Fibroblast of the conjunctiva (primary cell): ENCODE data around the gene C22orf23.

Source experiments
- DNase-seq: peaks from one replicate; pipeline ENCODE4 v3.0.0-alpha.2; 2010; ENCODE audit warnings: low read depth

C22orf23 gene

DNA sequence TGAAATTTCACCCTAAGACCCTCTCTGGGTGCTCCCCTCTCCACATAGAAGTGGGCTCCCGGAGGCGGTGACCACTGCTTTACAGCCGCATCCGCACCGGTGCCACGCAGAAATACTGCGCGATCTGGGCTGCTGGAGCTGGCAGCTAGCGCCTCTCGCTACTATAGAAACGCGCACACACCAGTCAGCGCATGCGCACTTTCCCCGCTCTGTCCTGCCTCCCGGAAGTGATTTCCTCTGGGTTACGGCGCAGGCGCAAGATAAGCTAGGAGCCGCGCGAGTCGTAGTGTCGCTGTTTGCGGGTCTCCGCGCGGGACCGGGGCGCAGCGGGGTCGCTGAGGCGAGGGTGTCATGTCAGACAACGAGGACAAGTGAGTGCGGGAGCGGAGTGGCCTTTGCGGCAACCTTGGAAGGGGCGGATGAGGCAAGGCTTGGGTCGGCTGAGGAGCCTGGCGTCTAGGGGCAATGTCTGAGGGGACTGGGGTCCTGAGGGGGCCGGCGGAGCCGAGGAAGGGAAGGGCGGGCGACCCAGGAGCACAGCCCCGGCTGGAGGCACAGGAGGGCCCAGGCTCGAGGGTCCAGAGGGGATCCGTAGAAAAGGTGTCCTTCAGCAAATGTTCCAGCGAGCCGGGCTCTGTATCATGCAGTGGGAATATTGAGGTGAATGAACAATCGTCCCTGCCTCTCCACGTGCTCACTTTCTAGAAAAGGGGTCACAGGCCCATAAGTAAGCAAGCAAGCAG, at the start of gene C22orf23, which contains the start of gene POLR2F:
C22orf23 (minus strand) TSS at position 165 of the 743 bp plus-strand sequence. CDS start 452 bp downstream, outside the sequence.
POLR2F (plus strand) TSS at position 263 of the 743 bp plus-strand sequence; CDS start at position 352, 89 bp downstream.
- peak; percentile 94 for DNase-seq

DNA sequence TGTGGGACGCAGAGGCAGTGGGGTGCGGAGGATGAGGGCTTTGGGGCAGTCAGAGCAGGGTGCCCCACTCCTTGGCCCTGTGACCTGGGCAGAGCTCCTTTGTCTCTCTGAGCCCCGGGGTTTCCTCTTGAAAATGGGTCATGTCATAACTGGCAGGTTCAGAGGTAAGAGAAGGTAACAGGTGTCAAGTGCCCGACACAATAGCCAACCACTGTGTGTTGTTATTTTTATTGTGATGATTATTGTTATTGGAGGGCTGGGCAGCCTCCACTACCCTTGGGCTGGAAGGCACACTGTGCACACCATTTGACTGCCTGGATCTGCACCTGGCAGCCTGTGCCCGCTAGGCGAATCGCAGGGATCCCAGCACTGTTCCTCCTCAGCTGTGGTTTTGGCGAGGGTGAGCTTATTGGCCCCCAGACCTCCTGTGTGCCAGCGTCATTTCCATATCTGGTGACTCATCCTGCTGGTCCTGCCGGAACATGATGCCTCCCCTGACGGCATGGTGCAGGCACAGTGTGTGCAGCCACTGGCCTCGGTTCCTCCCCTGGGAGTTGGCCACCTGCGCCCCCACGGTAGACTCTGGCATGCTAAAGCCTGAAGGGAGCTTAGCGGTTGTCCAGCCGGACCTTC, 46.4 kb upstream of the C22orf23 start:
- DNase-seq = no peak

DNA sequence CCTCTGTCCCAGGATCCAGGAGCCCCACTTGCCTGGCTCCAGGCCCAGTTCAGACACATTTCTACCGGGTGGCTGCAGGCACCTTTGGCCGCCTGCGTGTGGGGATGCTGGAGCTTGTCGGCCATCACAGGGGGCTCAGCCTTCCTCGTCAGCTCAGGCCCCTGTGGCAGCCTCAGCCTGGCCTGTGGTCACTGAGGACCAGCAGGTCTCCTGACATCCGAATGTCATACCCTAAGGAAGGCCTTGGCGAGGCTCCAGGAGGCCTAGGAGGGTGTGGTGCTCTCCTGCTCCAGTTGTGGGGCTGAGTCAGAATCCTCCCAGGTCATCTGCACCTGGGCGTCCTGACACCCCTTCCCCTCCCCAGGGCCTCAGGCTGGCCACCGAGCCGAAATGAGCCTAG, 45.8 kb upstream of the C22orf23 start:
- DNase-seq = no peak

DNA sequence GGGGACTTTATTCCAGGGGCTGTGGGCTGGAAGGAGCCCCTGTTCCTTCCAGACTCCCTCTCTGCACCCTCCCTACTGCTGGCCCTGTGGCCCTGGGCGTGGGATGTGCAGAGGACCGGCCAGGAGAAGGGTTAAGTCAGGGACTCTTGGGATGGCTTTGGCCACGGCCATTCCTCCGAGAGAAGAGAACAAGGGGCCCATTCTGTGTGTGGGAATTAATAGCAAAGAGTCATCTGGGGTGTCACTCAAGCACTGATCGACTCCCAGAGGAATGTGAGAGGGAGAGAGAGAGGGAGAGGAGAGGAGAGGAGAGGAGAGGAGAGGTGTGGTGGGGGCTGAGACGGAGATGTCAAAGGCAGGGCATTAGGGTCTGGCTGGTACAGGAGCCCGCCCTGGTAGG, 45.1 kb upstream of the C22orf23 start:
- DNase-seq = no peak

DNA sequence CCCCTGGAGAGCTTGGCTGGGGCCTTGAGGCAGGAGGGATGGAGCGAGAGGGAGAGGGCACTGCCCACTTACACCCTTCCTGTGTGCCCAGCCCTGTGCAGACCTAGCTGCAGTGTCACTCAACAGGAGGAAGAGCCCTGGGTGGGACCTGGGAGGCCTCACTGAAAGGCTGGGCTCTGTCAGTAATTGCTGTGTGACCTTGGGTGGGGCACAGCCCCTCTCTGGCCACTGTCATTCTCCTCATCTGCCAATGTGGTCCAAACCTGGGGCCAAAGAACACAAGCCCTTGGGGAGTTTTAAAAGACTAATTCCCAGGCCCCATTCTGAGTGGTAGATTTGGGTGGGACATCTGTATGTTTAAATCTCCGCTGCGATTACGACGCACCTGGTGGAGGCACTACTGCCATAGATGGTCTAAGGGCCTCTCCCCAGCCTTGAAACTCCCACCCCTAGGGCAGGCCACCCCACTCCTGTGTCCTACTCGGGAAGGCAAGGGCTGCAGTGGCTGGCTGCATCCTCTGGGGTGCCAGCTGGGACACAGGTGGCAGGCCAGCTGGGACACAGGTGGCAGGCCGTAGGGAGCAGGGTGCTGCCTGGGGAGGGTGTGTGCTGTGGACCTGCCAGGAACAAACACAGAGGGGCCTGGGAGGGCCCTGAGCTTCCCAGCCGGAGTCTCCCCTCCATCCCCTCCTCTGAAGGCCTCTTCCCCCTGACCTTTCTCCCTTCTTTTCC, 43.3 kb upstream of the C22orf23 start:
- no peak for DNase-seq

DNA sequence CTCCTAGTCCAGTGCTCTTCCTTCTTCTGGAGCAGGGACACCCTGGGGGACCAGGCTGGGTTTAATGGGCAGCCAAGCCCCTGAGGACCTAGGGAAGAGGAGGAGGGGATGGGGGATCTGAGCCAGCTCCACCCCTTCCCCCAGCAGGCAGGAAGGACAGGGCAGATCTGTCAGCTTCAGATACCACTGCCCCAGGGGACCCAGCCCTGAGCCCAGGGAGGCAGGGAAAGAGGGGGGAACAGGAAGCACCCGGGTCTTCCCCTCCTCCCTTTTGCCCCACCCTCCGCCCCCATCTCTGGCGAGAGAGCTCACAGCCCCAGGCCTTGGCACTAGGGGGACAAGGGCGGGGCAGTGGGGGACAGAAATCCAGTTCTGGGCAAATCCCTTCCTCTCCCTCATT, 42.7 kb upstream of the C22orf23 start:
- no peak for DNase-seq

DNA sequence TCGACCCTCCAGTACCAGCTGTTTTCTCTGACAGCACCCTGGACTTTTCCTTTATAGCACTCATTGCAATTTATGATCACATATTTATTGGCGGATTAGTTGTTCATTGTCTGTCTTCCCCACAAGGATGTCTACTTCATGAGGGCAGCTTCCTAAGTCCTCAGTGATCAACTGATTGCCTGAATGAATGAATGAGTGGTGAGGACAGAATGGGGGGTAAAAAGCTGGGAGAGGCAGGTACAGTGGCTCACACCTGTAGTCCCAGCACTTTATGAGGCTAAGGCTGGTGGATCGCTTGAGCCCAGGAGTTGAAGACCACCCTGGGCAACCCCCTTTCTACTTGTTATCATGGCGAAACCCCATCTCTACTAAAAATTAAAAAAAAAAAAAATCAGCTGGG, 42.1 kb upstream of the C22orf23 start:
- DNase-seq = no peak

DNA sequence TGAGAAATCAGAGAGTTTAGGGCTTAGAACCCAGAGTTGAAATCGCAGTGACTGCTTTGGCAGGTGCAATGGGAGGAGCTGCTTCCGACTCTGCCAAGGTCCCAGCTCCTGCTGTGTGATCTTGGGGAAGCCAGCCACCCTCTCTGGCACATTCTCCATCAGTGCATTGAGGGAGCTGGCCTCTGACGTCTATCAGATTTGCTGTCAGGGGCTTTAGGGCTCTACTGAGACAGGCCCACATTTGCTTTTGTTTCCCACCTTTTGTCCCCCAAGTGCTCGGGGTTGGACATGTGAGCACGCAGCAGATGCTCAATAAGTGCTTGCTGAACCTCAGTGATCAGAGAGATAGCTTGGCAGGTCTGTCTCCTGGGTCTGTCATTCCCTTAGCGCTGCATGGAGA, 41.6 kb upstream of the C22orf23 start:
- DNase-seq = no peak

DNA sequence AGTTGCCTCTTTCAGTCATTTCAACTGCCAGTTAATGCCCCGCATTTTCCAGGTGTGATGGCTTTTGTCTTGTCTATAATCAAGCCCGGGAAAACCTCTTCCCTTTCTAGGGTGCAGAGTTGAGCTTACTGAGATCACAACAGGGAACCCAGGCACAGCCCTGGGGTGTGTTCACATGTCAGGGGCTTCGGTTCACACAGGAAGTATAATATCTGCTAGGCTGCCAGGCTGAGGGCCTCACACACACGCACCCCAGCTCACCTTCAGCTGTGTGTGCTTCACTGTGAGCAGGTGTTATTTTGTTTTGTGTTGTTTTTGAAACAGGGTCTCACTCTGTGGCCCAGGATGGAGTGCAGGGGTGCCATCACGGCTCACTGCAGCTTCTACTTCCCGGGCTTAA, 40.6 kb upstream of the C22orf23 start:
- DNase-seq = no peak

DNA sequence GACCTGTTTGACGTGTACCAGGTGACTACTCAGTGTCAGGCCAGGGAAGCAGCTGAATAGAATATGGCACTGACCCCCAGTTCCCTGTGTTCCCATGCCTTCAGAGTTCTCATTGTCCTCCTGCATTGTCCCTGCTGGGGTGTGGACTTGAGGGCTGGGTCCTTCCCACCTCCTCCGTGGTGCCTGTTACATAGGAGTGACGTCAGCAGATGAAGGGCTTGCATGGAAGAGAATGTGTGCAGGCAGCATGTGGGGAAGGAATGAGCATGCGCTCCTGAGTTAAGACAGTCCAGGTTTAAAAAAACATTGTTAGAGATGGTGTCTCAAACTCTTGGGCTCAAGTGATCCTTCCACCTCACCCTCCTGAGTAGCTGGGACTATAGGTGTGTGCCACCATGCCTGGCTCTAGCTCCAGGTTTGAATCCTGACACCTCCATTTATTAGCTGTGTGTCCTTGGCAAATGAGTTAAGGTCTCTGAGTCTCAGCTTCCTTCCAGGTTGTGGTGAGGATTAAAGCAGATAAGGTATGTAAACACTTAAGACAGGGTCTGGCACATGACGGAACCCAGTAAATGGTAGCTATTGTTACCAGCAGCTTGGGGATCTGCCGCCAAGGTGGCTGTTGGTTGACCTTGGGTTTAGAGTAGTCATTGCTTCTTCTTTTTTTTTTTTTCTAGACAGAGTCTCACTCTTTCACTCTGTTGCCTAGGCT, 38.5 kb upstream of the C22orf23 start:
- DNase-seq = no peak

DNA sequence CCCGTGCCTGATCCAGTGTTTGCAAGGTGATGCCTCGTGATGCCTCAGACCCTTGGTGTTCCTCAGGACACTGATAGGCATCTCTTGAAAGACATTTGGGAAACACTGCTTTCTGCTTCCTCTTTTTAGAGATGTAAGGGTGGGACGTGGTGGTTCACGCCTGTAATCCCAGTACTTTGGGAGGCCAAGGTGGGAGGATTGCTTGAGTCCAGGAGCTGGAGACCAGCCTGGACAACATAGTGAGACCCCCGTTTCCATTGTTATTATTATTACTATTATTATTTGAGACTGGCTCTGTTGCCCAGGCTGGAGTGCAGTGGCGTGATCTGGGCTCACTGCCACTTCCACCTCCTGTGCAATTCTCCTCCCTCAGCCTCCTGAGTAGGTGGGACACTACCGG, 37.5 kb upstream of the C22orf23 start:
- DNase-seq = no peak

DNA sequence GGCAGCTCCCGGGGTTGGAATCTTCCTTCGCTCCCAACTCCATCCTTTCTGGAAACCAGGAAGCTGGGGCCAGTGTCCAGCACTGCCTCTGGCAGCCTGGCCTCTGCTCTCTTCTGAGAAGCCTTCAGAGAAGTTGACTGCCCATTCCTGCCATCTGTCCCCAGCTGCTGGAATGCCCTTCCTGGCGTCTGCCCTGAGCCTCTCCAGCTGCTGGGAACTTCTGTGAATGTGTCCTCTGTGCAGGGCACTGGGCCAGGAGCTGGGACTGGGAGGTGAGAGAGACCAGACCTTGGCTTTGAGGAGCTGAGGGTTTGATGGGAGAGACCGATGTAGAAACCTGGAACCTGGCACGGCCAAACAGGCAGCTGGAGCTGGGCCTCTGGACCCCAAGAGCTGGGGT, 36.9 kb upstream of the C22orf23 start:
- no peak for DNase-seq

DNA sequence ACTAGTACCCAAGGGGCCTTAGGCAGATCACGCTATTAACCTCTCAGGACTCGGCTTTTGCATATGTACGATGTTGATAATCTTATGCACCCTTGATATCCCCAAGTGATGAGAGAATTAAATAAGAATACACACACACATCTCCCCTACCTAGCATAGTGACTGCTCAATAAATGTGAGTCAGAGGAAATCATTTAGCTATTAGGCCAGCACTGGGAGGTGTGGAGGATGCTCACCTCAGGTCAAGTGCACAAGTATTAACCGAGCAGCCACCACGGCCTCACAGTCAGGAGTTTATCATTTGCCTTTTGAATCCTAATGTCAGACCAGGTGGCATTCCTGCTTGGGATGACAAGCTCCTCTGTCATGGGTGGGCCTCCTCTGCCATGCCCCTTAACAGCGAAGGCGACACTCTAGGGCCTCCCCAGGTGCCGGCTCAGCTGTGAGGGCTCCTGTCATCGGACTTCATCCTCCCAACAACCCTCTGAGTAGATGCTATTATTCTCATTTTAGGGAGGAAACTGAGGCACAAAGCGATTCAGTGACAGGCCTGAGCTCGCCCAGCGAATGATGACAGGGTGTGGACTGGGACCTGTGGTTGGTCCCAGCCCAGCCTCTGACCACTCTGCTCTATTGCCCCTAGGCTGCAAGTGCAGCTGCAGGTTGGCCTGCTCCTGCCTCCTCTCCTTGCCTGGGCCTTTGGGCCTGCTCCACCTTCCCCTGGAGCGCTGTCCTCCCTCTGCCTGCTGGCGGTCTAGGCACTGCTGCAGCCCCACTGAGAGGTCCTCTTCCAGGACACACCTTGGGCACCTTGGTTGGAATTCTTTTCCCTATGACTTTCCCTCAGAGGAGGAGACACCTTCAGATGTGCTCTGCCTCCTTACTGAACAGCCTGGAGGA, 36.0 kb upstream of the C22orf23 start:
- no peak for DNase-seq

DNA sequence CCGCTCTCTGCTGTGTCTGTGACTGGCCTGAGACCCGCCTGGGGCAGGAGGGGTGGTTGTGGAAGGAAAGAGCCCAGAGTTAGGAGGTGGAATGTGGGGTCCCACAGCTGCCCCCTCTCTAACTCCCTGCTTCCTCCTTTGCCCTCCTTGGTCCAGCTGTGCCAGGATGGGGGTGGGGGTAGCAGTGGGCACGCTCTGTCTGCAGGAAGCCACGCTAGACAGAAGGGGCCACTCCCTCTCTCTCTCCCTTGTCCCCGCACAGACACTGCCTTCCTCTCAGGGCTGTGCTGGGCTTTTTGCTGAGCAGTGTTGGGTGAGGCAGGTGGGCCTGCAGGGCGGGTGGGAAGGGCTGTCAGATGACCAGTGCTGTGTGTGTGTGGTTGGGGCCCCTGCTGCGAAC, 33.0 kb upstream of the C22orf23 start:
- no peak for DNase-seq

DNA sequence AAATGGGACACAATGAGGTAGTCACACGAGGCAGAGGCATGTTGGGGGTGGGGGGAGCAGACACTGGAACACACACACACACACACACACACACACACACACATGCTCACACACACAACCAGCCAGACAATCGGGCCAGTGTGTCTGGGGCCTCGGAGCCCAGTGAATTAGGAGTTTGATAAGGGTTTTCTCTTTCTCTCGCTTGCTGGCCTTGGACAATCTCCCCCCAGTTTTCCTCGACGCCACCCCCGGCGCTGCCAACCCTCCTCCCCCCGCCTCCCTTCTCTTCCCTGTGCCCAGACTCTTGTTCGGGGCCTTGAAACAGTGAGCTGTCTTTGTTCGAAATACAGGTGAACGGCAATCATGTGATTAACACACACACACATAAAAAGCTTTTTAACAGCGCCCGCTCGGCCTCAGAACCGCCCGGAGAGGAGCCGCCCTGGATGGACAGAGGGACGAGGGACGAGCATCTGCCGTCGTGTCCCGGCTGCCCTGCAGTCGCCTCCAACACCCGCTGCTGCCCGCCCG, 32.4 kb upstream of the C22orf23 start:
- DNase-seq = no peak

DNA sequence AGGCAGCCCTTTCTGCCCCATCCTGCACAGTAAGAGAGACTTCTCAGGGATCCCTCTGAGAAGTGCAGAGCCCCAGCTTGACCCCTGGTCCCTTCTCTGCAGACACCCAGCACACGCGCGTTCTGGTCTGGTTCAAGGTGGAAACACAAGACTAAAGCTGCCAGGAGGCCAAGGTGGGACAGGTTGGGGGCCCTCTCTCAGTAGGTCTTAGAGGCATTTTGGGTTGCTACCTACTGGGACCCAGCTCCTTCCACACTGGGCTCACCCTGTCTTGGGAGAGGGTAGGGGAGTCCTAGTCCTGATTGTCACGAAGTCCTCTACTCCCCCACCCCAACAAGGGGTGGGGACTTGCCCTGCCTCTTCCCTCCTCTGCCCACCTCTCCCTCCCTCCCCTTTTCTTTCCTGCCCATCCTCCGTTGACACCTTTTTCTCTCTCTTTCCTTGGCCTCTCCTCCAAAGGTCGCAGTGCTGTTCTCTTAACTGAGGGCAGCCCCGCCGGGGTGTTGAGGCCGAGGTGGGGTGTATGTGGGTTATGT, 31.7 kb upstream of the C22orf23 start:
- no peak for DNase-seq

DNA sequence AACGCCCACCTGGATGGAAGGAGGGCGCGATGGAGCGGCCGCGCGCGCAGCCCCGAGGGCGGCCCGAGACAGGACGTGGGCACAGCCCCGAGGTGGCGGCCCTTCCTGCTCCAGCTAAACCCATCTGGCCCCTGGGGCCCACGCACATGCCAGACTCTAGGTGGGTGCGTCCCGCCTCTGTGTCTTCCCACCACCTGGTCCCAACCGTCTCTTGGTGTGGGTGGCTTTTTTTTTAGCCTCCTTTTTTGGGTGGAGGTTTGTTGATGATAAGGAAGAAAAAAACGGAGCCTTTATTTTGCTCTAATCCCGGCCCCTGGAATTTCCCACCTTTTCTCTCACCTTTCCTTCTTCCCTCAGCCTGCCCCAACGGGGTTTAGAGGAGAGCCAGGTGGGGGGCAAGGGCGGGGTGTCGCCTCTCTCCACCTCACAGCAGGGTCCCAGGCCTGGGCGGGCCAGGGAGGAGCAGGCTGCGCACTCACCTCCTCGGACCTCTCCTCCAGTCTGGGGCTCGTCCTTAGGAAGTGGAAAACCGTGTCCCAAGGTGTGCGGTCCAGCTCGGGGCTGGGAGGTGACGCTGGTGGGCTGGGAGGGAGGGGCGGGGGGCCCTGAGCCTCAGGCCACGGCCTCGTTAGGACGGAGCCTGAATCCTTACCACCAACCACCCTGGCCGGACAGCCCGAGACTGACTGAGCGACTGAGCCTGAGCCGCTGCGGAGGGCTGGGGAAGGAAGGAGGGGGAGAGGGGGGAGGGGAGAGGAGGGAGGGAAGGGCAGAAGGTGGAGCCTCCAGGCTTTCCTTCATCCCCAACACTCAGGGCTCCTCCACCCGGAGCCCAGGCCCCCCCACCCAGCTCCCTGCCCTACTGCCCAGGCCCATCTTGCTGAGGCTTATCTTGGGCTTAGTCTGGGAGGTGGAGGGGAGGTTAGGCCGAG, 30.7 kb upstream of the C22orf23 start, which contains the start of gene SOX10:
SOX10 (minus strand) TSS at position 696 of the 932 bp plus-strand sequence. CDS start 771 bp downstream, outside the sequence.
- DNase-seq = no peak

DNA sequence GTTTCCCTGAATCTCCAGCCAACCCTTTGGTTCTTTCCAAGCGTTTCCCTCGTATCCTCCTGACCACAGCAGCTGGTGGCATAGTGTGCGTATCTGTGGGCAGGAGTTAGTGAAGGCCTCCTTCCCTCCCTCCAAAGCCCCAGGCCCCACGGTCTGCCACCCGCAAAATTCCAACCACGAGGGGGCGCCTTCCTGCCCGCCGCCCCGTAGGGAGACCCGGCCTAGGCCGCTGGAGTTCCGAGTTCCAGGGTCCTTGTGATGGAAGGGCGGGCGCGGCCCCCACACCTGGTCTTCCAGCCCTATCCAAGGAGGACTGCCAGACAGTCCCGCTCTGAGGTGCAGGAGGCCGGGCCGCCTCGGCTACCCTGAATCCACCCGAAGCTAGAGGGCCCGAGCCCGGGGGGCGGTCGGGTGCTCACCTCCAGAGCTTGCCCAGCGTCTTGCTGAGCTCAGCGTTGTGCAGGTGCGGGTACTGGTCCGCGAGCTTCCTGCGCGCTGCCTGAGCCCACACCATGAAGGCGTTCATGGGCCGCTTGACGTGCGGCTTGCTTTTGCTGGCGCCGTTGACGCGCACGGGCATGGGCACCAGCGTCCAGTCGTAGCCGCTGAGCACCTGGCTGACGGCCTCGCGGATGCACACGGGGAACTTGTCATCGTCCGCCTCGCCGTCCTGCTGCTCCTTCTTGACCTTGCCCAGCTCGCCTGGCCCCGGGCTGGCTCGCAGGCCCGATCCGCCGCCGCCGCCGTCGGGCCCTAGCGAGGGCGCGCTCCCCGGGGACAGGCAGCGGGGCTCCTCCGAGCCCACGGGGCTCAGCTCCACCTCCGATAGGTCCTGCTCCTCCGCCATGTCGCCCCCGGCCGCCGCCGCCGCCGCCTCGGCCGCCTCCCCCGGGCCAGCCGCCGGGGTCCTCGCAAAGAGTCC, 29.8 kb upstream of the C22orf23 start:
- no peak for DNase-seq
